ENCODE measurements around the gene PROK2.

PROK2 gene

GRCh38 chr3:71786217-71786549 lies 1.2 kb upstream of the PROK2 start:
- DNase-seq, result no peak

GRCh38 chr3:71785532-71786216 lies 726 bp upstream of the PROK2 start:
- no peak for DNase-seq

- no peak for DNase-seq
These were observed 591 bp downstream of the PROK2 start for GRCh38 chr3:71784201-71784913.

DNA sequence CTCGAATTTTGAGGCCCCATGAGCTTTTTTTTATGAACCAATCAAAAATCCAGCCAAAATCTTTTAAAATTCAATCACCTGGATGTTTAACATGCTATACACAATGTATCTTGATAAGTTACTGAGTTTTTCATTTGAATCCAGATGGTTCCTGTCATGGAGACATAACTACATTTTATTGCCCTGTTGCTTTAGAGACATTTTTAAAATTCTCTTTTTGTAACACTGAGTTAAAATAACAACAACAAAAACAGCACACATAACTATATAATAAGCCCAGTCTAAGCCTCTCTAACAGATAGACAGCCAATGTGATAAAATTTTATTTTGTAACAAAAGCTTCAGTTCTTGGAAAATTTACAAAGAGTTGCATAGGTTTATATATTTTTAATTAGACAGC lies 1.8 kb downstream of the PROK2 start:
- DNase-seq, result no peak

DNA sequence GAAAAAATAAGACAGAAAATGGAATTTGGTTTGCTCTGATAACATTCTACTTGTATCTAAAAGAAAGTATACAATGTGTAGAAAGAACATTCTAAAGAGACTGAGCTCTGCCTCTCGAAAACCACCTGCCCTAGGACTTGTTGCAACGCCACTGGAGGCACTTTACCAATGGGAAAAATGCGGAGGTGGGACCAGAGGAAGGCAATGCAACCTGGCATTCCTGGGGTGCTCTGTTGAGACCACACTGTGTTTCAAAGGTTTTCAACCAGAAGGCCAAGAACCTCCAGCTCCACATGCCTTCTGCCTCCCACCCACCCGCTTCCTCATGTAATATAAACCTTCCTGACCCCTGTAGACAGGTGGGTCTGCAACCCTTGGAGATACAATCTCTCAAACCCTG lies 4.5 kb downstream of the PROK2 start:
- no peak for DNase-seq

- no peak for DNase-seq
These were observed 5.1 kb downstream of the PROK2 start for GRCh38 chr3:71779674-71780377.

GRCh38 chr3:71778353-71778752 lies 6.6 kb downstream of the PROK2 start:
- DNase-seq, result no peak

GRCh38 chr3:71776538-71776937 lies 8.4 kb downstream of the PROK2 start:
- DNase-seq, result no peak

GRCh38 chr3:71771884-71772283 lies 13.1 kb downstream of the PROK2 start:
- DNase-seq, result no peak

- DNase-seq, result no peak
These were observed 13.8 kb downstream of the PROK2 start for GRCh38 chr3:71771126-71771525.

GRCh38 chr3:71763426-71763825 lies 21.5 kb downstream of the PROK2 start:
- no peak for DNase-seq

- DNase-seq, result no peak
These were observed 24.8 kb downstream of the PROK2 start for GRCh38 chr3:71760140-71760539.

GRCh38 chr3:71759401-71759800 lies 25.5 kb downstream of the PROK2 start:
- no peak for DNase-seq

GRCh38 chr3:71758091-71758490 lies 26.9 kb downstream of the PROK2 start:
- no peak for DNase-seq

GRCh38 chr3:71754610-71755253 lies 30.2 kb downstream of the PROK2 start:
- DNase-seq, result no peak

DNA sequence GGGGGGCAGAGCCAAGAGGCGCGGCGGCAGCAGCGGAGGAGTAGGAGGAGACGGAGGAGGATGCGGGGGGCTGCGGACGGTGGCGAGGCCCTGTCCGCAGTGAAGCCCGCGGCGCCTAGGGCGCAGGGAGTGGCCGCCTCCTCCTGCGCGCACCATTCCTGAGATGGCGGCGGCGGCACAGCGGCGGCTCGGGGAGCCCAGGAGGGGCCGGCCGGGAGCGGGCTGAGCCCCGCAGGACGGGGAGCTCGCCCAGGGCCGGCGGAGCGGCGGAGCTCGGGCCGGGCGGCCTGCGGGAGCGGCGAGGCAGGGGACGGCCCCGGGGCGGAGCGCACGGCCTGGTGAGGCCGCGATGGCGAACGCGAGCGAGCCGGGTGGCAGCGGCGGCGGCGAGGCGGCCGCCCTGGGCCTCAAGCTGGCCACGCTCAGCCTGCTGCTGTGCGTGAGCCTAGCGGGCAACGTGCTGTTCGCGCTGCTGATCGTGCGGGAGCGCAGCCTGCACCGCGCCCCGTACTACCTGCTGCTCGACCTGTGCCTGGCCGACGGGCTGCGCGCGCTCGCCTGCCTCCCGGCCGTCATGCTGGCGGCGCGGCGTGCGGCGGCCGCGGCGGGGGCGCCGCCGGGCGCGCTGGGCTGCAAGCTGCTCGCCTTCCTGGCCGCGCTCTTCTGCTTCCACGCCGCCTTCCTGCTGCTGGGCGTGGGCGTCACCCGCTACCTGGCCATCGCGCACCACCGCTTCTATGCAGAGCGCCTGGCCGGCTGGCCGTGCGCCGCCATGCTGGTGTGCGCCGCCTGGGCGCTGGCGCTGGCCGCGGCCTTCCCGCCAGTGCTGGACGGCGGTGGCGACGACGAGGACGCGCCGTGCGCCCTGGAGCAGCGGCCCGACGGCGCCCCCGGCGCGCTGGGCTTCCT lies 31.0 kb downstream of the PROK2 start, which contains the start of gene GPR27:
Gene GPR27, plus strand, starts transcription at position 155 of the 909 bp plus-strand sequence. Its CDS starts 195 bp downstream, at position 350.
- no peak for DNase-seq

GRCh38 chr3:71752831-71753700 lies 31.9 kb downstream of the PROK2 start:
- DNase-seq, result no peak

- no peak for DNase-seq
These were observed 33.3 kb downstream of the PROK2 start for GRCh38 chr3:71751602-71752001.

- no peak for DNase-seq
These were observed 40.2 kb downstream of the PROK2 start for GRCh38 chr3:71744738-71745137.

GRCh38 chr3:71742621-71743020 lies 42.3 kb downstream of the PROK2 start:
- DNase-seq, result no peak

- no peak for DNase-seq
These were observed 50.1 kb downstream of the PROK2 start for GRCh38 chr3:71734881-71735280.
